HS-27A (cell line): Measurements from ENCODE around the gene CEBPA.
"Not testable (repeated sequence)": the region's sequence is repeated elsewhere in the genome, so short reads cannot be mapped to it uniquely, and the experiment has no call there.

Experiments
- DNase-seq: peaks from one replicate; pipeline ENCODE4 v3.0.0-alpha.2; 2012; ENCODE audit warnings: low read depth, missing footprints

CEBPA gene

GRCh38 chr19:33324628-33325027 lies 22.3 kb upstream of the CEBPA start:
- DNase-seq = no peak

GRCh38 chr19:33323093-33323820 lies 20.9 kb upstream of the CEBPA start:
- DNase-seq = no peak

- DNase-seq = no peak
These were observed 18.3 kb upstream of the CEBPA start for GRCh38 chr19:33320636-33321035.

- DNase-seq = not testable (repeated sequence)
These were observed 15.7 kb upstream of the CEBPA start for GRCh38 chr19:33317991-33318390.

- no peak for DNase-seq
These were observed 15.2 kb upstream of the CEBPA start for GRCh38 chr19:33317517-33317916.

- no peak for DNase-seq
These were observed 14.4 kb upstream of the CEBPA start for GRCh38 chr19:33316541-33317264.

GRCh38 chr19:33312808-33313207 lies 10.5 kb upstream of the CEBPA start:
- DNase-seq = not testable (repeated sequence)

GRCh38 chr19:33312065-33312464 lies 9.7 kb upstream of the CEBPA start:
- no peak for DNase-seq

GRCh38 chr19:33311326-33311682 lies 9.0 kb upstream of the CEBPA start:
- DNase-seq = no peak

GRCh38 chr19:33310606-33311325 lies 8.4 kb upstream of the CEBPA start:
- no peak for DNase-seq

GRCh38 chr19:33309826-33310225 lies 7.5 kb upstream of the CEBPA start:
- no peak for DNase-seq

- DNase-seq = no peak
These were observed 4.8 kb upstream of the CEBPA start for GRCh38 chr19:33306853-33307792.

- no peak for DNase-seq
These were observed 3.9 kb upstream of the CEBPA start for GRCh38 chr19:33306191-33306590.

GRCh38 chr19:33304760-33305647 lies 2.7 kb upstream of the CEBPA start:
- no peak for DNase-seq

- DNase-seq = no peak
These were observed 2.0 kb upstream of the CEBPA start for GRCh38 chr19:33304371-33304759.

- DNase-seq = no peak
These were observed 1.5 kb upstream of the CEBPA start for GRCh38 chr19:33303791-33304345.

- DNase-seq = no peak
These were observed 848 bp upstream of the CEBPA start for GRCh38 chr19:33302974-33303790.

- no peak for DNase-seq
These were observed 497 bp downstream of the CEBPA start for GRCh38 chr19:33301900-33302174.

GRCh38 chr19:33301144-33301899 lies 1.0 kb downstream of the CEBPA start:
- no peak for DNase-seq

GRCh38 chr19:33300894-33301143 lies 1.5 kb downstream of the CEBPA start:
- no peak for DNase-seq
